Type B pancreatic cell (in vitro differentiated cells): ENCODE measurements around the gene PABPN1L. TPM values are rescaled to one million over a fixed set of nuclear protein-coding genes. Genes with fewer than 3 reads are reported as not detected.

ENCODE experiments used
- DNase-seq: peaks from one replicate; pipeline ENCODE4 v3.0.0; 2021; ENCODE audit warnings: mixed read lengths; ENCODE audit not compliant: unreplicated experiment; ENCODE audit errors: extremely low spot score
- H3K27ac Mint-ChIP-seq: 2 replicates; pipeline ENCODE4 v1.8.0; 2021; ENCODE audit warnings: mild to moderate bottlenecking, mixed read lengths
- H3K27me3 Mint-ChIP-seq: 2 replicates; pipeline ENCODE4 v1.8.0; 2021; ENCODE audit warnings: mixed read lengths
- H3K36me3 Mint-ChIP-seq: 2 replicates; pipeline ENCODE4 v1.8.0; 2021; ENCODE audit warnings: mixed read lengths
- H3K4me1 Mint-ChIP-seq: one replicate; pipeline ENCODE4 v1.8.0; 2021; ENCODE audit warnings: mixed read lengths; ENCODE audit not compliant: unreplicated experiment
- H3K4me3 Mint-ChIP-seq: 2 replicates; pipeline ENCODE4 v1.8.0; 2021; ENCODE audit warnings: mild to moderate bottlenecking, mixed read lengths
- H3K9me3 Mint-ChIP-seq: 2 replicates; pipeline ENCODE4 v1.8.0; 2021; ENCODE audit warnings: mixed read lengths
- CTCF ChIP-seq: fragments of 200-600 bp; sonication (generic); conservative IDR thresholded peaks from 2 replicates; pipeline ENCODE4 v1.5.0; 2021; ENCODE audit warnings: antibody characterized with exemption, mild to moderate bottlenecking
- total RNA-seq: library from RNA; stranded (reverse); gene quantifications from 2 replicates; pipeline ENCODE4 v1.2.1, GENCODE V29; 2021; ENCODE audit warnings: low replicate concordance

Gene PABPN1L
- total RNA-seq, 1 donor from 2014 or later = not detected

- H3K27me3 Mint-ChIP-seq = no peaks in the 10 kb centered on the region
- H3K36me3 Mint-ChIP-seq = no peaks in the 10 kb centered on the region
- H3K4me3 Mint-ChIP-seq = no peak overlapping the region
- no peaks in the 10 kb centered on the region for H3K9me3 Mint-ChIP-seq
- no peak for DNase-seq
- TF ChIP-seq CTCF = no peak
- H3K27ac Mint-ChIP-seq = no peak overlapping the region
- H3K4me1 Mint-ChIP-seq = peaks cover 10% of the 10 kb centered on the region
Measured at GRCh38 chr16:88861359-88861758, 5.1 kb downstream of the PABPN1L start.

- no peak for DNase-seq
- peaks cover 10% of the 10 kb centered on the region for H3K4me1 Mint-ChIP-seq
- no peaks in the 10 kb centered on the region for H3K27me3 Mint-ChIP-seq
- H3K27ac Mint-ChIP-seq = no peak overlapping the region
- no peaks in the 10 kb centered on the region for H3K36me3 Mint-ChIP-seq
- no peaks in the 10 kb centered on the region for H3K9me3 Mint-ChIP-seq
- peak overlapping the region; percentile 20 for H3K4me3 Mint-ChIP-seq
- no peak for TF ChIP-seq CTCF
Measured at GRCh38 chr16:88859381-88860091, 6.9 kb downstream of the PABPN1L start.

GRCh38 chr16:88857728-88858339 is 8.6 kb downstream of the PABPN1L start:
- peak overlapping the region; percentile 95 for H3K27ac Mint-ChIP-seq
- TF ChIP-seq CTCF = peak; percentile 75
- H3K27me3 Mint-ChIP-seq = no peaks in the 10 kb centered on the region
- H3K4me3 Mint-ChIP-seq = peak overlapping the region; percentile 99
- H3K36me3 Mint-ChIP-seq = no peaks in the 10 kb centered on the region
- peaks cover 10% of the 10 kb centered on the region for H3K4me1 Mint-ChIP-seq
- no peaks in the 10 kb centered on the region for H3K9me3 Mint-ChIP-seq
- no peak for DNase-seq

- no peaks in the 10 kb centered on the region for H3K27me3 Mint-ChIP-seq
- H3K36me3 Mint-ChIP-seq = no peaks in the 10 kb centered on the region
- peaks cover 14% of the 10 kb centered on the region for H3K4me1 Mint-ChIP-seq
- peak within 1 kb of the TSS; percentile 99 for H3K4me3 Mint-ChIP-seq
- H3K27ac Mint-ChIP-seq = peak within 1 kb of the TSS; percentile 95
- no peak for TF ChIP-seq CTCF
- peak; percentile 100 for DNase-seq
- no peaks in the 10 kb centered on the region for H3K9me3 Mint-ChIP-seq
Measured at GRCh38 chr16:88856828-88857727, 9.4 kb downstream of the PABPN1L start, which contains the start of the genes GALNS and TRAPPC2L. Gene GALNS, minus strand, starts transcription at chr16:88856947. Its CDS starts 70 bp downstream, at chr16:88856877. Gene TRAPPC2L, plus strand, starts transcription at chr16:88857127. Its CDS starts 24 bp downstream, at chr16:88857151.

GRCh38 chr16:88856122-88856827 is 10.2 kb downstream of the PABPN1L start:
- H3K4me3 Mint-ChIP-seq = peak overlapping the region; percentile 99
- H3K9me3 Mint-ChIP-seq = no peaks in the 10 kb centered on the region
- no peak for TF ChIP-seq CTCF
- no peaks in the 10 kb centered on the region for H3K27me3 Mint-ChIP-seq
- peaks cover 14% of the 10 kb centered on the region for H3K4me1 Mint-ChIP-seq
- H3K36me3 Mint-ChIP-seq = no peaks in the 10 kb centered on the region
- DNase-seq = no peak
- H3K27ac Mint-ChIP-seq = no peak overlapping the region
